Esophagus muscularis mucosa (tissue), 4 donors: ENCODE measurements around the gene CDC45. TPM values are rescaled to one million over a fixed set of nuclear protein-coding genes. Genes with fewer than 3 reads are reported as not detected.
"Not testable (repeated sequence)": the region's sequence is repeated elsewhere in the genome, so short reads cannot be mapped to it uniquely, and the experiment has no call there.

Experiments
- DNase-seq: peaks from one replicate; pipeline ENCODE4 v3.0.0-alpha.2; 2017; ENCODE audit errors: extremely low spot score
- H3K27ac ChIP-seq, 4 donors: fragments of 200-600 bp; sonication (generic); replicated peaks in 1 of 4; 1 replicate in 3 of 4; 2 replicates in 1 of 4; pipeline ENCODE4 v1.5.1; 2016 to 2019; ENCODE audit warnings: mild to moderate bottlenecking in 1 of 4
- H3K27me3 ChIP-seq, 4 donors: fragments of 200-600 bp; sonication (generic); one replicate each; pipeline versions ENCODE4 v1.5.1 to v1.6.0; 2016 to 2019
- H3K36me3 ChIP-seq, 4 donors: fragments of 200-600 bp; sonication (generic); one replicate each; pipeline ENCODE4 v1.5.1; 2016 to 2019
- H3K4me1 ChIP-seq, 4 donors: fragments of 200-600 bp; sonication (generic); one replicate each; pipeline ENCODE4 v1.5.1; 2016 to 2019
- H3K4me3 ChIP-seq, 4 donors: fragments of 200-600 bp; sonication (generic); 1 replicate in 2 of 4; 2 replicates in 2 of 4; pipeline ENCODE4 v1.5.1; 2016 to 2019; ENCODE audit warnings: mild to moderate bottlenecking in 4 of 4, moderate library complexity in 1 of 4
- H3K9me3 ChIP-seq, 4 donors: fragments of 200-600 bp; sonication (generic); 1 replicate in 3 of 4; 2 replicates in 1 of 4; pipeline ENCODE4 v1.5.1; 2016 to 2019
- CTCF ChIP-seq, 3 experiments: fragments of 200-600 bp in 2 of 3; fragments of 450-650 bp in 1 of 3; sonication (generic) in 2 of 3; IDR thresholded peaks; one replicate each; pipeline ENCODE4 v1.5.1; 2017 to 2019; ENCODE audit warnings: antibody characterized with exemption in 3 of 3, mild to moderate bottlenecking in 2 of 3, moderate library complexity in 1 of 3
- EP300 ChIP-seq: sonication (generic); formaldehyde crosslinking; IDR thresholded peaks from one replicate; pipeline ENCODE4 v1.6.1; 2017; ENCODE audit warnings: antibody characterized with exemption
- POLR2A ChIP-seq: fragments of 450-650 bp; IDR thresholded peaks from one replicate; pipeline ENCODE4 v1.6.1; 2017; ENCODE audit warnings: antibody characterized with exemption, moderate library complexity, mild to moderate bottlenecking, low read depth
- POLR2AphosphoS5 ChIP-seq, 2 donors: sonication (generic); formaldehyde crosslinking; IDR thresholded peaks; one replicate each; pipeline ENCODE4 v1.6.1; 2017; ENCODE audit warnings: antibody characterized with exemption in 2 of 2
- WGBS: methylation state at CpG from one replicate; pipeline ENCODE4 v1.1.5; 2018; 5-methylcytosine and 5-hydroxymethylcytosine counted together
- intact Hi-C: fragments of 100-400 bp; cut with DNase I; formaldehyde crosslinking; loops from one replicate; pipeline ENCODE4 v1.15.1; 2023
- total RNA-seq, 4 donors: library from RNA; depleted of rRNA; stranded (reverse); fragments of >200 nt; gene quantifications; one replicate each; pipeline versions ENCODE4 v1.1.0 to v1.2.1, GENCODE V29; 2016

CDC45 gene
- total RNA-seq, 4 donors from 2014 or later: 0.32 to 1.1 (median 0.42) TPM; not detected in 1

GRCh38 chr22:19529811-19530210 is 50.1 kb downstream of the CDC45 start:
- intact Hi-C loops: no loop called here

GRCh38 chr22:19530751-19531150 is 51.0 kb downstream of the CDC45 start:
- Histone ChIP-seq H3K4me1 (peaks cover 0 to 21% (median 5%) of the 10 kb centered on the region in 4 donors), H3K36me3 (no peaks in the 10 kb centered on the region), H3K9me3 (no peaks in the 10 kb centered on the region), H3K4me3 (no peak overlapping the region), H3K27me3 (peaks cover 0 to 75% (median 0%) of the 10 kb centered on the region in 4 donors), H3K27ac (no peak overlapping the region)
- no CpG with 5 or more reads among the region's 3 CpGs for WGBS
- intact Hi-C loops: no loop called here
- no peak for DNase-seq
- TF ChIP-seq EP300: no peak
- TF ChIP-seq POLR2AphosphoS5 (IDR thresholded peaks at IDR 0.05): no peak
- no peak for TF ChIP-seq CTCF (IDR thresholded peaks at IDR 0.05)
- no peak for TF ChIP-seq POLR2A

More at GRCh38 chr22:19529811-19530210, 50.1 kb downstream of the CDC45 start:
- Histone ChIP-seq H3K9me3 (no peaks in the 10 kb centered on the region), H3K27me3 (peaks cover 0 to 76% (median 5%) of the 10 kb centered on the region in 4 donors), H3K36me3 (no peaks in the 10 kb centered on the region), H3K4me3 (no peak overlapping the region), H3K4me1 (peaks cover 4 to 24% (median 7%) of the 10 kb centered on the region in 4 donors), H3K27ac (no peak overlapping the region)
- TF ChIP-seq POLR2A: no peak
- TF ChIP-seq POLR2AphosphoS5 (IDR thresholded peaks at IDR 0.05): no peak
- TF ChIP-seq EP300: no peak
- TF ChIP-seq CTCF (IDR thresholded peaks at IDR 0.05): no peak
- 78% methylated on average over 4 of the region's 4 CpGs for WGBS
- no peak for DNase-seq

- intact Hi-C loops, DNase-seq, H3K9me3 ChIP-seq, H3K4me3 ChIP-seq, H3K36me3 ChIP-seq, H3K27ac ChIP-seq: not testable (repeated sequence)
- Histone ChIP-seq H3K27me3 (peaks cover 0 to 70% (median 0%) of the 10 kb centered on the region in 4 donors), H3K4me1 (peaks cover 0 to 16% (median 5%) of the 10 kb centered on the region in 4 donors)
- WGBS: 93% methylated on average over 6 of the region's 6 CpGs
Observed at GRCh38 chr22:19531327-19531726, 51.6 kb downstream of the CDC45 start.

- DNase-seq: no peak
- no peak for TF ChIP-seq POLR2AphosphoS5 (IDR thresholded peaks at IDR 0.05)
- TF ChIP-seq EP300: no peak
- TF ChIP-seq POLR2A: no peak
- no peak for TF ChIP-seq CTCF (IDR thresholded peaks at IDR 0.05)
- Histone ChIP-seq H3K27ac (no peak overlapping the region), H3K4me3 (no peak overlapping the region), H3K36me3 (no peaks in the 10 kb centered on the region), H3K4me1 (no peaks in the 10 kb centered on the region), H3K9me3 (no peaks in the 10 kb centered on the region), H3K27me3 (peaks cover 0 to 68% (median 0%) of the 10 kb centered on the region in 4 donors)
- intact Hi-C loops: no loop called here
- 90% methylated on average over 8 of the region's 8 CpGs for WGBS
Observed at GRCh38 chr22:19533049-19533626, 53.4 kb downstream of the CDC45 start.

- no peaks in the 10 kb centered on the region for H3K36me3 ChIP-seq
- no peaks in the 10 kb centered on the region for H3K9me3 ChIP-seq
- no peak for DNase-seq
- TF ChIP-seq CTCF (IDR thresholded peaks at IDR 0.05) (no peak), POLR2A (no peak), EP300 (no peak), POLR2AphosphoS5 (IDR thresholded peaks at IDR 0.05) (no peak)
- intact Hi-C loops: no loop called here
- peaks cover 0 to 64% (median 0%) of the 10 kb centered on the region in 4 donors for H3K27me3 ChIP-seq
- no peak overlapping the region for H3K27ac ChIP-seq
- no peak overlapping the region for H3K4me3 ChIP-seq
- H3K4me1 ChIP-seq: no peaks in the 10 kb centered on the region
Observed at GRCh38 chr22:19533857-19534256, 54.1 kb downstream of the CDC45 start.
